Fibroblast of pulmonary artery (primary cell): Measurements from ENCODE around the gene SNCA.

ENCODE experiments used
- DNase-seq: peaks from one replicate; pipeline ENCODE4 v3.0.0-alpha.2; 2010; ENCODE audit warnings: low read depth
- H3K4me3 ChIP-seq: replicated peaks from 2 replicates; pipeline ENCODE4 v1.5.1; 2011; ENCODE audit warnings: low read depth, mild to moderate bottlenecking, control low read depth, low read length, moderate library complexity
- TF ChIP-seq, protein P1 (sequence below): IDR thresholded peaks from 2 replicates; pipeline ENCODE4 v1.5.1; 2011; ENCODE audit warnings: mild to moderate bottlenecking, control low read depth, low read length, inconsistent platforms; ENCODE audit errors: missing control alignments

The SNCA gene

DNA sequence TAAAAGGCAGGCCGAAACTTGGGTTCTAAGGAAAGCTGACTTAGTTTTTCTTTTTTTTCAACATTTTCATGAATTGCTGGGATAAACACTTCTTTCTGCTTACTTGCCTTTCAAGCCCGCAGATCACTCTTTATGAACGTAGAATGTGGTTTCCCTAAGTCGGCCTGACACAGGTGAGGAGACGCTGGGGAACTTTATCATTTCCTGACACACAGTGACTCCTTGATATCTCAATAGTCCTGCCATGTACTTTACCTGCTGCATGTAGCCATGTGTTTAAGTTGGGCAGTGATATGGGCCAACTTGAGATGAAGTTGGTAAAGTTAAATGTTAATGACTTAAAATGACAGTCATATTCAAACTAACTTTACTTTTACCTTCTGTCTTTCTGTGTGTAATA is 26.6 kb upstream of the SNCA start:
- H3K4me3 ChIP-seq: no peak overlapping the region
- TF ChIP-seq, protein P1, sequence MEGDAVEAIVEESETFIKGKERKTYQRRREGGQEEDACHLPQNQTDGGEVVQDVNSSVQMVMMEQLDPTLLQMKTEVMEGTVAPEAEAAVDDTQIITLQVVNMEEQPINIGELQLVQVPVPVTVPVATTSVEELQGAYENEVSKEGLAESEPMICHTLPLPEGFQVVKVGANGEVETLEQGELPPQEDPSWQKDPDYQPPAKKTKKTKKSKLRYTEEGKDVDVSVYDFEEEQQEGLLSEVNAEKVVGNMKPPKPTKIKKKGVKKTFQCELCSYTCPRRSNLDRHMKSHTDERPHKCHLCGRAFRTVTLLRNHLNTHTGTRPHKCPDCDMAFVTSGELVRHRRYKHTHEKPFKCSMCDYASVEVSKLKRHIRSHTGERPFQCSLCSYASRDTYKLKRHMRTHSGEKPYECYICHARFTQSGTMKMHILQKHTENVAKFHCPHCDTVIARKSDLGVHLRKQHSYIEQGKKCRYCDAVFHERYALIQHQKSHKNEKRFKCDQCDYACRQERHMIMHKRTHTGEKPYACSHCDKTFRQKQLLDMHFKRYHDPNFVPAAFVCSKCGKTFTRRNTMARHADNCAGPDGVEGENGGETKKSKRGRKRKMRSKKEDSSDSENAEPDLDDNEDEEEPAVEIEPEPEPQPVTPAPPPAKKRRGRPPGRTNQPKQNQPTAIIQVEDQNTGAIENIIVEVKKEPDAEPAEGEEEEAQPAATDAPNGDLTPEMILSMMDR: no peak
- DNase-seq: no peak

DNA sequence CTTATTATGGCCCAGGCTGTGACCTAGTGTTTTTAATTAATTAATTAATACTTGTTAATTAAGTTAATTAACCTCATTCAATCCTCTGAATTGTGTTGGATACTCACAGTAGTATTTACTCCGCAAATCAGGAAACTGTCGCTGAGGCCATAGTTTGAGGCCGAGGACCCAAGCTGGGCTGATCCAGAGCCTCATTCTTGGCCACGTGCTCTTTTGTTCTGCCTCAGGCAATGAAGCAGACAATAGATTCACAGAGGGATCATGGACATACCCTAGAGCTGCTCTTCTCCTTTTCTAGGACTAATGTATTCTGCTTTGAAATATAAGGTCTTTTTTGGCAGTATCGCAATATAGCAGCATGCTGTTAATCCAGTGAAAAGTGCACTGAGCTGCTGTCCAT is 24.0 kb upstream of the SNCA start:
- TF ChIP-seq, protein P1: no peak

DNA sequence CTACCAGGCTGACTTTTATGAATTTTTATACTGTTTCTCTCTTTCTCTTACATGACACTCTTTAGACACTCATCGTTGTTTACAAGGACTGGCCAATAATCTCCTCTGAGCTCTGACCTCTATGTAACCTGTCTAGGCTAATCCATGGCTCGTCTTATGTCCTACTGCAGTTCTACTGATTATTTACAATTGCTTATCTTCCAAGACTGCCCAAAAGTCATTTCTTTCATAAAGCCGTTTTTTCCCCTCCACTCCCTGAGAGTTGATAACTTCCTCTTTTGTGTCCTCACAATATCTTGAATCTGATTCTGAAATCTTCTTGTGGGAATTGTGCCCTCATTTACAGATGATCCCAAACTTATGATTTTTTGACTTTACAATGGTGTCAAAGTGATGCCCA is 18.3 kb upstream of the SNCA start:
- TF ChIP-seq, protein P1: no peak
- no peak overlapping the region for H3K4me3 ChIP-seq
- no peak for DNase-seq

More for the DNA sequence above, 24.0 kb upstream of the SNCA start:
- DNase-seq: no peak
- no peak overlapping the region for H3K4me3 ChIP-seq

DNA sequence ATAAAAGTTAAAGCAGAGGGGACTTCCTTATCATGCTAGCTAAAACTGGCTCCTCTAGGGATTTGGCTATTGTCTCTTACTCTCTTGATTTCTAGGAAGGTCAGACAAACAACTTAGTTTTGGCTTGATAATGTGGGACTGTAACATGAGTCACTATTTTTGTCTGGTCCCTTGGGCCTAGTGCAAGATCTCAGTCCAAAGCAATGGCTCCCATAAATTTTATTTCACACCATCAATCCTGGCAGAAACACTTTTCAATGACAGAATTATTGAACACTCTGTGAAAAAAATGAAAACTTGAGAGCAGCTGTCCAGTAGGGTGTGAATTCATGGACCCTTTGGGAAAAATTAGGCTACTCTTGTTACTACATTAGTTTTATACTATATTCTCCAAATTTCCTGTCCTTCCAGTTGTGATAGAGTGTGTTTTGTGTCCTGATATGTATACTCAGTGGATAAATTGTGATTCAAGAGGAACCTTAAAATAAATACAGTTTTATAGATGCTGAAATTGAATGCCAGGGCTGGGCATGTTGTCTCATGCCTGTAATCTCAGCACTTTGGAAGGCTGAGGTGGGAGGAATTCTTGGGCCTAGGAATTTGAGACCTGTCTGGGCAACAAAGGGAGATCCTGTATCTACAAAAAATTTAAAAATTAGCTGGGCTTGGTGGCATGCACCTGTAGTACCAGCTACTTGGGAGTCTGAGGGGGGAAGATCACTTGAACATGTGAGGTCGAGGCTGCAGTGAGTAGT is 10.8 kb upstream of the SNCA start:
- peak; percentile 41 for DNase-seq
- H3K4me3 ChIP-seq: no peak overlapping the region
- TF ChIP-seq, protein P1: no peak

DNA sequence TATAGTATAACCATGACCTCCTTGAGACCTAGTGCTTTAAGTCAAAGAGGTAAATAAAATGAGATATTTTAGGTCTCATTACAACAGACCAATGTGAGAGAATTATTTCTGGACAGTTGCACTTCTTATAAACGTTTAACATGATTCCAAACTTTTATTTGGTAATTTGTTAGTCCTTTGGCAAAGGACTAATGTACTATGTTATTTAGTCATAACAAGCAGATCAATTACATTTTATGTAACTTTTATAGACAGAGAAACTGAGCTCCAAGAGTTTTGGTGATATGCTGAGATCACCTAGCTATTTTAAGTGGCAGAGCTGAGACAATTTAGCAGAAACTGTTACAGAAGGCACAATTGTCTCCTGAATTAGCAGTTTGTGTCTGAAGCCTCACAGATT is 2.6 kb upstream of the SNCA start:
- no peak for DNase-seq
- H3K4me3 ChIP-seq: no peak overlapping the region
- TF ChIP-seq, protein P1: no peak

DNA sequence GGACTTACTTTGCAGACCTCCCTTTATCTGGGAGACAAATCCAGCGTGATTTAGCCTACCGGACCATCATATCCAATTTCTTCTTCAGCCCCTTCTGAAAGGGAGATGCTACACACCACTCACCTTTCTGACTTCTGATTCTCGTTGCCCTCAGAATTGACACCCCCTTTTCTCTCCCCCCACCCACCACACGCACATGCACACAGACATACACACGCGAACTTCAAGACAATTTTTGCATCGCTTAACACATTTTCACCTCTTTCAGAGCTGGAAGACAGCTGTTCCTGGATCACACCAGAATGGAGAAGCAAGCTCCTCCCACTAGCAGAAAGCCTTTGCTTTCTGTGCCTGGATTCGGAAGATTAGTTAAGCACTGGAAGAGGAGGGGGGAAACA is 1.0 kb upstream of the SNCA start:
- TF ChIP-seq, protein P1: no peak
- H3K4me3 ChIP-seq: peak overlapping the region; percentile 73
- peak; percentile 29 for DNase-seq

DNA sequence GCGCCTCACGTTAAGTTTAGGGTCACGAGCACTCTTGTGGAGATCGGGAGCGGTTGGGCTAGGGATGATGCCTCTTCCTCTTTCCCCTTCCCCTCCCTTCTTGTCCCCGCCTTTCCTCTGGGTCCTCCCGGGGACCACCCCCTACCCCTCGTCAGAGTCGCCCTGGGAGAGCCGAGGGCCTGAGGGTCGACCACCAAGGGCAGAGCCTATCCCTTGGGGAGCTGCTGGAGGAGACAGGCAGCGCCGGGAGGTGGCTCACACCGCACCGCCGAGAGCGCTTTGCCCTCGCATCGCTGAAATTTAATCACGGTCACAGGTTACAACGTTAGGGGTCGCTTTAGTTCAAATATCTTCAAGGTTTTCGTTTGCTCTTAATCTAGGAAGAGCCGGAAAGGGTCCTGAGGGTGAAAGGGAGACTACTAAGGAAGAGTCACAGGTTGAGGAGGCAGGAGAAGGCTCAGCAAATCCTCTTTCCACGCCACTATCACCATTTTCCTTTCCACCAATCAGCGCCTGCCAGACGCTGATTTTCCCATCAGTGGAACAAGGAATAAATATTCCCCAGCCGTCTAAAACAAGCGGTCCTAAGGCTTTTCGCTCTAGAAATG is 528 bp upstream of the SNCA start:
- peak; percentile 50 for DNase-seq

More for the DNA sequence above, 528 bp upstream of the SNCA start:
- H3K4me3 ChIP-seq: peak overlapping the region; percentile 73
- TF ChIP-seq, protein P1: no peak
